SK-N-SH (cell line): ENCODE results near the gene ZC3H7A.

Experiments
- CTCF ChIP-seq: fragments of 200-600 bp; sonication (generic); IDR thresholded peaks from 2 replicates; pipeline ENCODE4 v1.6.1; 2017; ENCODE audit warnings: antibody characterized with exemption, mild to moderate bottlenecking, moderate library complexity
- EZH2phosphoT487 ChIP-seq: fragments of 200-600 bp; sonication (generic); IDR thresholded peaks from 2 replicates; pipeline ENCODE4 v1.6.1; 2017; ENCODE audit warnings: low read depth, mixed run types, mild to moderate bottlenecking, antibody characterized with exemption, moderate library complexity, borderline replicate concordance
- RAD21 ChIP-seq: IDR thresholded peaks from 2 replicates; pipeline ENCODE4 v1.6.1; 2012; ENCODE audit warnings: mild to moderate bottlenecking, low read length
- TF ChIP-seq, protein P1 (sequence below): fragments of 150-350 bp; IDR thresholded peaks from 2 replicates; pipeline ENCODE4 v1.6.1; 2017; ENCODE audit warnings: antibody characterized with exemption, low read length, low read depth, borderline replicate concordance

DNA sequence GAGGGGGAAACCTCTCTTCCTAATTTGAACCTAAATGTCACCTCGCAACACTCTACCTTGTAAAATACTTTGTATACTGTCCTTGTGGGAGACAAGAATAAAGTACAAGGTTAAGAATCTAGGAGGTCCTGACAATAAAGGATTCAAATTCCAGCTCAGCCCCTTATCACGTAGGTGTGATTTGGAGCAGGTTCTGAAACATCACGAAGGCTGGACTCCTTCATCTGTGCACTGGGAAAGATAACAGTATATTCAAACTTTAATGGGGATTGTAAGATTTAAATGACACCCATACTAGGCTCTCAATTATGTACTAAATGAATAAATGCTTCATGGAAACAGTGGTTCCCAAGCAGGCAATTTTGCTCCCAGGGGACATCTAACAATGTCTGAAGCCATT, 56.5 kb downstream of the ZC3H7A start:
- TF ChIP-seq RAD21 (no peak), EZH2phosphoT487 (no peak), CTCF (no peak)
- TF ChIP-seq, protein P1, sequence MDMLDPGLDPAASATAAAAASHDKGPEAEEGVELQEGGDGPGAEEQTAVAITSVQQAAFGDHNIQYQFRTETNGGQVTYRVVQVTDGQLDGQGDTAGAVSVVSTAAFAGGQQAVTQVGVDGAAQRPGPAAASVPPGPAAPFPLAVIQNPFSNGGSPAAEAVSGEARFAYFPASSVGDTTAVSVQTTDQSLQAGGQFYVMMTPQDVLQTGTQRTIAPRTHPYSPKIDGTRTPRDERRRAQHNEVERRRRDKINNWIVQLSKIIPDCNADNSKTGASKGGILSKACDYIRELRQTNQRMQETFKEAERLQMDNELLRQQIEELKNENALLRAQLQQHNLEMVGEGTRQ = no peak
